Stimulated activated CD4-positive, alpha-beta T cell treated with anti-CD3 and anti-CD28 coated beads, Interleukin-15, amount 100 ng/mL, for 48 hours (primary cell): ENCODE data around the gene ABCA6.
"Not testable (repeated sequence)": the region's sequence is repeated elsewhere in the genome, so short reads cannot be mapped to it uniquely, and the experiment has no call there.

Source experiments
- DNase-seq, 2 donors: peaks; one replicate each; pipeline ENCODE4 v3.0.0-alpha.2; 2020; ENCODE audit warnings: low read depth in 2 of 2

The ABCA6 gene

DNA sequence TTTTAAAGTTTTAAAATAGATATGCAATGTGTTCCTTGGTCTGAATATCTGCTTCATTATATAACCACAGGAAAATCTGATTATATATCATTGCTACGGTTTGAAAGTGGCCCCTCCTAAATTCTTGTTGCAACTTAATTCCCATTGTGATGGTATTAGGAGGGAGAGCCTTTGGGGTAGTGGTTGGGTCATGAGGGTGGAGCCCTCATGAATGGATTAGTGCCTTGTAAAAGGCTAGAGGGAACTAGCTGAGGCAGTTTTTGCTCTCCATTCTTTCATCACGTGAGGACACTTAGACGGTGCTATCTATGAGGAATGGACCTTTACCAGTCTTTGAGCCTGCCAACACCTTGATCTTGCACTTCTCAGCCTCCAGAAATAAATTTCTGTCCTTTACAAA is 7.6 kb downstream of the ABCA6 start:
- no peak for DNase-seq

DNA sequence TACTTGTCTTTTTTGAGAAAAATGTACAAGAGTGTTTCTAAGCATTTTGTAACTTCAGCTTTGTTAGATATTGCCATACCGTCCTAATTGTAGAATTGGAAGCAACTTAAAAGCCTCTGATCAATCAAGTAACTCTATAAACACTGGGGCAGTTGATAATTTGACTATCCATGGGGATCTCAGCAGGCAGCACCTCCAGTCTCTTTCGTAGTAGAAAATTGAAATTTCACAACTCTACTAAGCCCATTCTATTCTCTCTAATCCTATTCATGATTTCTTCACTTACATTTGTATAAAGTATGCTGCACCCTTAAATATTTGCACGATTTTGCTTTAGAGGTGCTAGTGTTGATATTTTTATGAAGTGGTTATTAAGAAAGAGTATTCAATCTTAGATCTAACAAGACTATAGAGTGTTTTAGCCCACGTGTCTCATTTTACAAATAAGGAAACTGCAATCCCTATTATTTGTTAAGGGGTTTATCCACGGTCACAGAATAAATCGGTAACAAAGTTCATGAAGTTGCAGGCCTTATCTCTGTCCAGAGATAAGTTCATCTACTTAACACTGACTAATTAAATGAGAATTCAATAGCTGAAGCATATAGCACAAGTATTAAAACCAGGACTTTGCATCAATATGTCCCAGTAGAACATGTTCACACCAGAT is 10.9 kb downstream of the ABCA6 start:
- no peak for DNase-seq

DNA sequence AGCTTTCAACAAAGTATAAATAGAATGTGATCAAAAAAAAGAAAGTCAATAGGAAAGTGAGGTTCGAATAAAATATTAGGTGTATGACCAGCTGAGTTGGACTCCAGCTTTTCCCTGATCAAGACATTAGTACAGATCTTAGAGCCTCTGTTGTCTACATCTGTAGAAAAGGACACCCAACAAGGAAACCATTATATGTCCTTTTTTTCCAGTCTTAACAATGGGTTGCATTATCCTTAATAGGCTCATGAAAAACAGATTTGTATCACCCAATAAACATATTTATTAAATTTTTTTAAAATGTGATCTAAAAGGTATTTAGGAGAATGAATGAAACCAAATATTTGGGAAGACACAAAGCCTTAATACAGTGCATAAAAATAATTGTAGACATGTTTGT is 18.1 kb downstream of the ABCA6 start:
- no peak for DNase-seq

DNA sequence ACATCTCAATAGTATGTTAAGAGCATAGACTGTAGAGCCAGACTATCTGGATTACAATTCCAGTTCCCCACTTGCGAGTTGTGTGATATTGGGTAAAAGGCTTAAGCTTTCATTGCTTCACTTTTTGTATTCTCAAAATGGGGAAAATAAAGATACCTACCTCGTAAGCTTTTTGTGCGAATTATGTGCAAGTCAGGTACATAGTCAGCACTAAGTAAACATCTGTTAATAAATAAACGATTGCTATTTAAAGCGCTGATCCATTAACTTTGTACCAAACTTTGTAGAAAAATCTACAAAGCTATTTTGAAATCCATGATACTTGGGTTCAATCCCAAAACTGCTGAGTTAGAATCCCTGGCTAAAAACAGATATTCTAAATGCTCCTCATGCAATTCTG is 19.6 kb downstream of the ABCA6 start:
- no peak for DNase-seq

DNA sequence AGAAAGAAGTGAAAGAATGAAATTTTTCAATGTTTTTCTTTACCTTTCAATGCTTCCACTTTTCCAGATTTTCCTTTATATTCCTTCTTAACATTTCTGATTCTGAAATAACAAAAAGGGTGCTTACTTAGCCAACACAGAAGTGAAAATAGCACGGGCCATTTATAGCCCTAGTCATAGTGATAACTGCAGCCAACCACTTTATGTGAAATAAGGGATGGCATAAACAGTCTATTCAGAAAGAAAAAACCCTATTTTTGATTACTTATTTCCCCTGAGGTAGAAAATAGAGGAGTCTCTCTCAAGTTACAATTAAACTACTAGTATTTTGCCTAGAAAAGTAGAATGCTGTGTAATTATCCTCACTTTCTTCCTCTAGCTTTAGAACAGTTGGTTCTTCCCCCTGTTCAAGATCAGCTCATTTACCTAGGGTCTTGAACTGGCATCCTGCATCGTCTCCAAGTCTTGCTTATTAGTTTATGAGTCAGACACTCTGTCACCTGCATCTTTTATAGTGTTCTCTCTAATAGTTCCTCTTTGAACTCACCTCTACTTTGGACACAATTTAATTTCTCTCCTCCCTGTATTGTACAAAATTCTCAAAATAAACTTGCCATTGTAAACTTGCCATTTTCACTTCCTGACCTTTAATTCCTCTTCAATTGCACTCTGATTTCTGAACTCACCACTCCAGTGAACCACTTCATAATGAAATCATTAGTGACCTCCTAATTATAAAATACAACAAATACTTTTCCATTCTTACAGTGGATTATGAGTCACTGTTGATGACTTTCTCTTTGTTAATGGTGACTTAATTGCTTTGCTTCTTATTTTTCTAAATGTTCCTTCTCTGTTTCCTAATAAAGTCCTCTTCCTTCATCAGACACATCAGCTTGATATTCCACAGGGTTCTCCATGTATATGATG is 23.6 kb downstream of the ABCA6 start:
- DNase-seq = no peak

DNA sequence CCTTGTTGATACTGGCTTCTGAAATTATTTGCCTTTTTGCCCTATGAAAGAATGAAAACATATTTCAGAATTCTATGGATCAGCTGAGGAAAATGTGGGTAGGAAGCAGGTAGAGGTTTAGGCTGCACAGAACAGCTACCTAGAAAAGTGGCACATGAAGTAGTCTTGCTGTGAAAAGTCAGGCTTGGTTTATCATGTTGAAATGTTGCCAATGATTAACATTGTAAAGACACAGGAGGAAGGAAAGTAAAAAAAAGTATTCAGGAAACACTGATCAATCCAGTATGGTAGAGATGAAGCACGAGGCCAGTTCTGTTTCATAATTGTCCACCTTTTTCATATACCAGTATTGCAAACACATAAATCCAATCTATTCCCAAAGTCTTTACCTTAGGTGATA is 29.9 kb downstream of the ABCA6 start:
- DNase-seq = no peak

DNA sequence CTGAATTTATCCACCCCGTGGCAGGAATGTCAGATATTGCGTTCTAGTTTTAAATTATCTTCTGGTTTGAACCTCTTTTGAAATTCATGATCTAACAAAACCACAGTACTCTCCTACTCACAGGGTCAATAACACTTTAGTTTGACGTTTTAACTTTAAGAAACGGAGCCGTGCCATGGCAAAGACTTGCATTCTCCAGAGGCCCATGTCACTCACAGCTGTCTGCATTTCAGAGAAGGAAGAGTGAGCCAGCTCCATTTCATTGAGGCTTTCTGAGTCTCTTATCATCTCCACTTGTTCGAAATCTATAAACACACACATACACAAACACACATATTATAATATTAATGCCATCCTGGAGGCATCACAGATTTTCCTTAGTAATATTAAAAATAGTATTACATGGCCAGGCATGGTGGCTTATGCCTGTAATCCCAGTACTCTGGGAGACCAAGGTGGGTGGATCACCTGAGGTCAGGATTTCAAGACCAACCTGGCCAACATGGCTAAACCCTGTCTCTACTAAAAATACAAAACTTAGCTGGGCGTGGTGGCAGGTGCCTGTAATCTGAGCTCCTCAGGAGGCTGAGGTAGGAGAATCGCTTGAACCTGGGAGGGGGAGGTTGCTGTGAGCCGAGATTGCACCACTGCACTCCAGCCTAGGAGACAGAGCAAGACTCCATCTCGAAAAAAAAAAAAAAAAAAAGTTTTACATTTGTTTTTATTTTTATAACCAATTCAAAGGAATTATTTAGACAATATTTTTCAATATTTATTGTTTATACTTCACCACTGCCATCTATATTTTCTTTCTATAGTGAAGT is 35.6 kb downstream of the ABCA6 start:
- no peak for DNase-seq

DNA sequence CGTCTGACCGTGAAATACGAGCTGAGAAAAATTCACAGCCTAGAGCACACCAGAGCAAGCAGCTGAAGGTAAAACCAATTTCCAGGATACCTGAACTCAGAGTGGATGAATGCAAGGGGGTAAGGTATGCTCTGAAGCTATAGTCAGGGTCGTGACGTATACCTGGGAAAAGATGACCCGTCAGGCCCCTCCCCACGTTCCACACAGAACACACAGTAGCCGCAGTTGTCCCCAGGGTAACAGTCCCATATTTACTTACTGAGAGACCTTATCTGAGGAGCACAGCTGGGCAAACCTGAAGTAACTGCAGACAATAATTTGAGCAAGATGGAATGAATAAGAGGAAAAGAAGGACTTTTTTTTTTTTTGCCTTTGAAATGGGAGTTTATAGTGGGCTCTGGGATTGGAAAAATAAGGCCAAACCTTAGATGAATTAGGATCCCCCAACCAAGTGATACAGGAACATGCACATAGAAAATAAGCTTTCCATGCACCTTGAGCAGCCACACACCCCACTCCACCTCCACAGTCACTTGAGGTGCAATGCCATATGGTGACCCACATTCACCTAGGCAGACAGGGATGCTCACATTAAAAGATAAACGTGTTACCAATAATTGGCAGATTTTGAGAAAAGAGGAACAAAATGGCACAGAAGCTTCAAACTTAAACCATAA is 38.0 kb downstream of the ABCA6 start:
- no peak for DNase-seq

DNA sequence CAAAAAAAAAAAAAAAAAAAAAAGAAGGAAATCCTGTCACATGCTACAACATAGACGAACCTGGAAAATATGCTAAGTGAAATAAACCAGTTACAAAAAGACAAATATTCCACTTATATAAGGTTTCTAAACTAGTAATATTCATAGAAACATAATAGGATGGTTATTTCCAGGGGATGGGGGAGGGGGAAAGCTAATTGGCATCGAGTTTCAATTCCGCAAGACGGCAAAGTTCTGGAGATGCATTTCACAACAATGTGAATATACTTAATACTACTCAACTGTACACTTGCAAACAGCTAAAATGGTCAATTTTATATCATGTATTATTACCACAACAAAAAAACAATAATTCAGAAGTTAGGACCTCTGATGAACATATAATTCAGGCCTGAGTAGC is 43.1 kb downstream of the ABCA6 start:
- DNase-seq = no peak

DNA sequence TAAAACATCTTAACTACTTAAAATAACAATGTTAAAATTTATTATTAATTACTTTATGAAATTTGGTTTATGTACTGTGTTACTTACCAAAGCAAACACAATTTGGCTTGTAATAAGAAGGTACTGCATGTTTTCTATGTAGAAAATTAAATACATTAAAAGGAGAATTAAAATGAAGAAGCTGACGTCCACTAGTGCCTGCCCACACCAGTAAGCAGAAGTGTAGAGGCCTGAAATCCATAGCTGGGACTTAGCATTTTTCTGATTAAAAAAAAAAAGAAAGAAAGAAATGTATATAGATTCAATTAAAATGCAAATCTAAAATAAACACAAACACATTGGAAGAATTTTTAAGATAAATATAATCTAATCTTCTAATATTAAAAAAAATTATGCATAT is 45.2 kb downstream of the ABCA6 start:
- no peak for DNase-seq

DNA sequence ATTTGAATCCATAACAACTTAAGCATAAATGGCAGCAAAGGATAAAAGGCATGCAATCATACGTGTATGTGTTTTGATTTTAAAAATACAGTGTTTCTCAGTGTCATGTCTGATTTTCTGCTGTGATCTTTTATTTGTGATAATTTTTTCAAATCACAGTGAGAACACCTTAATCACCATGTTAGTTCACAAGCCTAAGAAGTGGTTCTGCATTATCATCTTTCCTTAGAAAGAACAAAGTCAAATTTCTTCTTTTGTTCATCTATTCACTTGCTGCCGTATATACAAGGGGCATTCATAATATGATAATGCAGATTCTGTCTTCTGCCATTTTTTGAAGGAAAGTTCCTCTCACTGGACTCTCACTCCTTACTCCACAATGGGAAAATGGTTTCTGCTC is 47.7 kb downstream of the ABCA6 start:
- DNase-seq = no peak

DNA sequence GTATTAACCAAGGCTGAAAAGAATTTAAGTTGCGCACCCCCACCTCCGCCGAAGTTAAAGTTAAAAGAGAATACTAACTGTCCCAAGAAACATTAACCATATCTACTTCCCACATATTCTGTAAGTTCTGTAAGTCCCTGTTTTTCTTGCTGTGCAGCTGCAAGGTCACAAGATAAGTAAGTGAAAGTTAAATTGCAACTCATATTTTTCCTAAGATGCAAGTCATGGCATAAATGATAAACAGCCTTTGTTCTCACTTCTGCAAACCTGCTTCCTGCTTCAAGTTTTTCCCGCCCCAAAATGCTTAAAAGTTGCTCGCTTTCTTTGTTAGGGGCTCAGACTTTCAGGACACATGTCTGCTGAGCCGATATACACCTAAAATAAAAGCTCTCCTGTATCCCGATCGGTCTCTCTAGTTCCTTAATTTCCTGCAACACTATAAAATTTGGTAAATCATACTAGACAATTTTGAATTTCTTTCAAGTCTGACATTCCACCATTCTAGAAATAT is 48.4 kb downstream of the ABCA6 start:
- DNase-seq = no peak

DNA sequence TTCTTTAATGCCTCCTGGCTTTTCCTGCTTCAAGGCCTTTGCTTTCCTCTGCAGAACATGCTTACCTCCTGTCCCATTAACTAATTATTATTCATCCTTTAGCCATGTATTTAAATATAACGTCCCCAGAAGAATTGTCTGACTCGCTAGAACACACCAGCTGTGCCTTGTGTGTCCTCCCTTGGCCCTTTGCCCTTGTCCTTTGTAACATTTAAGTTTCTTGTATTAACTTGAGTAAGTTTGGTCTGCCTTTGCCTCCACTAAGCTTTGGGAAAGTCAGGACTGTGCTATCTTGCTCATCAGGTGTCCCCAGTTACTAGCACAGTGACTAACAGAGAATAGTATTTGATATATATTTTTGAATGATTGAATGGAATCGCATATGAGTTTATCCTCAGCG is 51.3 kb downstream of the ABCA6 start:
- DNase-seq = no peak

DNA sequence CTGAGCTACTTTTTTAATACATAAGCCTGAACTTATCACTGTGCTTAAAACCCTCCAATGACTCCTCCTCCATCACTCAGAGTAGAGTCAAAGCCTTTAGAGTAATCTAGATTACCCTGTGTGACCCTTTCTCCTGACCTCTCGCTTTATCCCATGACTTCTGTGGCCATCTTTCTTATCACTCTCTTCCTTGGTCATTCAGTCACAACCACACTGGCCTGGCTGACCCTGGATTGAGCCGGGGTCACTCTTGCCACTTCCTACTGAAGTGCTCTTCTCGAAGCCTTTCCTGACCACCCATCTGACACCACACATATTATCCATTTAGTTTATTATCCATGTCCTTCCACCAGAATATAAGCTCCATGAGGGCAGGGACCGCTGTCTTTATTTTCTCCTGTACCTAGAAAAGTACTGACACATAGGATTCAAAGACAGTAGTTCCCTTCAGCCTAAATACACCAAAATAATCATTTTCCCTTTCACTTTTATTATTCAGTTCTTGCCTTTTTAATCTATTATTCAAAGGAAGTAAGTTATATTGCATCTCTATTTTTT is 53.0 kb downstream of the ABCA6 start:
- no peak for DNase-seq

DNA sequence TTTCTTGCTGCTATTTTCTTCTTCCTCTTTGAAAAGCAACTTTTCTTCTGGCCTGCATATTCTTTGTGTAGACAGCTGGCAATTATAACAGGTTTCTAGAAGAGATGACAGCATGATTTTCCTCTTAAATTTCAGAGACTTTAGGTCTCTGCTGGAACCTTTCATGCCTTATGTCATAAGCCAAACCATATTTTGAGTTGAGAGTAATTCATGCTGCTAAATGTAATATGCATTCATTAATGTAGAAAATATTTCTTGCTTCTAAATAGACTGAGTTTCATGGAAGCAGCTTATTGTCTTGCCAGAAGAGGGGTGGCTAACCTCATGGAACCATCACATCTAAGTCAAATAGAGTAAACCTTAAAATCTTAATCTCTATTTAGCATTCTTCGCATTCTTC is 55.1 kb downstream of the ABCA6 start:
- no peak for DNase-seq

DNA sequence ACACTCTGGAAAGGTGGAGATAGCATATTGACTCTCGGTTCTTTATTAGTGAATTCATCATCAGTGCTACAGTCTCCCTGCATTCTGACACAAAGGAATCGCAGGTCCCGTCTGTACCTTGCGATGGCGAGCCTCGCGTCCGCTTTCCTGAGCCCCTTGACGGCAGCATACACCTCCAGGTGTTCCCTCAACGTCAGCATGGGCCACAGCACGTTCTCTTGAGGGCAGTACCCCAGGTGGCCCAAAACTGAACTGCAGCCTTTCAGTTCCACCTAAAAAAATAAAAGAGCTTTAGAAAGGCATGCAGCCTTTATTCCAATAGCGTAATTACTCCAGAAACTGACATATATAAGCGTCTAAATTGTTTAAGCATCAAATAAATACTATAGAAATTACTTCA is 56.8 kb downstream of the ABCA6 start:
- no peak for DNase-seq

DNA sequence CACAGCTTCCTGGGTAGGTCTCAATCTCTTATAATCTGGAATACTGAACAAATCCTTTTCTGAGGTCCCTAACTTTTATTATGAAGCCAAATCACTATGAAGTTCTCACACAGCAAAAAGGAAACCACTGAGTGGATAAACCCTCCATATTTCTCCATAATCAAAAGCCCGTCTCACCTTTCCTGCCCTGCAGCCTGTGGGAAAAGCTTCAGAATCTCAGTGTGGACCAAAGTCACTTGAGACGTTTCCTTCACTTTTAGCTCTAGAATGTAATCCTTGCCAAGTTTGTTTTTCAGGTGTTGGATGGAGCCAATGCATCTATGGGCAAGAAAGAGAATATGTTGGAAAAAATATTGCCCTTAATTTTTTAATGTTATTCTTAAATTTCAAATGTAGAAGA is 59.0 kb downstream of the ABCA6 start:
- no peak for DNase-seq

DNA sequence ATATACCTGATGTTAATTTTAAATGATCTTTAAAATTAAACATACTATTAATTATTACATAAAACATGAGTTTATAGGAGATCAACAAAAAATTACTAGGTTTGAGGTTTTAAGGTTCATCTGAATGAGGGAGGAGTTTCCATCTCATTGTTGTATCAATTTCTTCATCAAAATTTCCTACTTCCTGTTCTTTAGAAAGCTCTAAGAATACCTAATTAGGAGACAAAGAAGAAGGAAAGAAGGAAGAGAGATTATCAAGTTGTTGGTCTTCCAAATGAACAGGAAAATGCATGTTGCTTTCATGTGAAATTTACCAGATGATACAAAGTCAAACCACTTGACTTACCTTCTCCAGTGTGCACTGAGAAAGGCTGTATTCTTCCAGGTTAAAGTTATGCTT is 62.8 kb downstream of the ABCA6 start:
- DNase-seq = no peak

DNA sequence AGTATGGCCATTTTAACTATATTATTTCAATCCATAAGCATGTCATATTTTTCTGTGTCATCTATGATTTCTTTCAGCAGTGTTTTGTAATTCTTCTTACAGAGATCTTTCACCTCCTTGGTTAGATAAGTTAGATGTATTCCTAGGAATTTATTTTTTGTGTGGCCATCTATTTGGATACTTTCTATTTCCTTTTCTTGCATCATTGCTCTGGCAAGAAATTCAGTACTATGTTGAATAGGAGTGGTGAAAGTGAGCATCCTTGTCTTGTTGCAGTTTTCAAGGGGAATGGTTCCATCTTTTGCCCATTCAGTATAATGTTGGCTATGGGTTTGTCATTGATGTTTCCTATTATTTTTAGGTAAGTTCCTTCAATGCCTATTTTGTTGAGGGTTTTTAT is 65.9 kb downstream of the ABCA6 start:
- no peak for DNase-seq

DNA sequence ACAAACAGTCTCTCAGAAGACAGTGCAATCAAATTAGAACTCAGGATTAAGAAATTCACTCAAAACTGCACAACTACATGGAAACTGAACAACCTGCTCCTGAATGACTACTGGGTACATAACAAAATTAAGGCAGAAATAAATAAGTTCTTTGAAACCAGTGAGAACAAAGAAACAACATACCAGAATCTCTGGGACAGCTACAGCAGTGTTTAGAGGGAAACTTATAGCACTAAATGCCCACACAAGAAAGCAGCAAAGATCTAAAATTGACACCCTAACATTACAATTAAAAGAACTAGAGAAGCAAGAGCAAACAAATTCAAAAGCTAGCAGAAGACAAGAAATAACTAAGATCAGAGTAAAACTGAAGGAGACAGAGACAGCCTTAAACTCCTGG is 68.3 kb downstream of the ABCA6 start:
- DNase-seq = not testable (repeated sequence)

DNA sequence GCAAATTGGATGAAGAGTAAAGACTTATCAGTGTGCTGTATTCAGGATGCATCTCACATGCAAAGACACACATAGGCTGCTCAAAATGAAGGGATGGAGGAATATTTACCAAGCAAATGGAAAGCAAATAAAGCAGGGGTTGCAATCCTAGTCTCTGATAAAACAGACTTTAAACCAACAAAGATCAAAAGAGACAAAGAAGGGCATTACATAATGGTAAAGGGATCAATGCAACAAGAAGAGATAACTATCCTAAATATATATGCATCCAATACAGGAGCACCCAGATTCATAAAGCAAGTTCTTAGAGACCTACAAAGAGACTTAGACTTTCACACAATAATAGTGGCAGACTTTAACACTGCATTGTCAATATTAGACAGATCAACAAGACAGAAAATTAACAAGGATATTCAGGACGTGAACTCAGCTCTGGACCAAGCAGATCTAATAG is 68.9 kb downstream of the ABCA6 start:
- DNase-seq = not testable (repeated sequence)
